Subcutaneous adipose tissue (tissue), 4 donors: ENCODE data around the gene HYAL2. TPM values are rescaled to one million over a fixed set of nuclear protein-coding genes. Genes with fewer than 3 reads are reported as not detected.

Experiments used
- total RNA-seq, 4 donors: library from RNA; depleted of rRNA; stranded (reverse); fragments of >200 nt; gene quantifications; one replicate each; pipeline ENCODE4 v1.1.0, GENCODE V29; 2016
- TF ChIP-seq, protein P1 (sequence below): fragments of 450-650 bp; IDR thresholded peaks from one replicate; pipeline ENCODE4 v1.5.1; 2016; ENCODE audit warnings: low read depth, mild to moderate bottlenecking, control low read depth, antibody characterized with exemption, moderate library complexity

HYAL2 gene
- total RNA-seq, 4 donors from 2014 or later = 54.4 to 207 (median 117) TPM

DNA sequence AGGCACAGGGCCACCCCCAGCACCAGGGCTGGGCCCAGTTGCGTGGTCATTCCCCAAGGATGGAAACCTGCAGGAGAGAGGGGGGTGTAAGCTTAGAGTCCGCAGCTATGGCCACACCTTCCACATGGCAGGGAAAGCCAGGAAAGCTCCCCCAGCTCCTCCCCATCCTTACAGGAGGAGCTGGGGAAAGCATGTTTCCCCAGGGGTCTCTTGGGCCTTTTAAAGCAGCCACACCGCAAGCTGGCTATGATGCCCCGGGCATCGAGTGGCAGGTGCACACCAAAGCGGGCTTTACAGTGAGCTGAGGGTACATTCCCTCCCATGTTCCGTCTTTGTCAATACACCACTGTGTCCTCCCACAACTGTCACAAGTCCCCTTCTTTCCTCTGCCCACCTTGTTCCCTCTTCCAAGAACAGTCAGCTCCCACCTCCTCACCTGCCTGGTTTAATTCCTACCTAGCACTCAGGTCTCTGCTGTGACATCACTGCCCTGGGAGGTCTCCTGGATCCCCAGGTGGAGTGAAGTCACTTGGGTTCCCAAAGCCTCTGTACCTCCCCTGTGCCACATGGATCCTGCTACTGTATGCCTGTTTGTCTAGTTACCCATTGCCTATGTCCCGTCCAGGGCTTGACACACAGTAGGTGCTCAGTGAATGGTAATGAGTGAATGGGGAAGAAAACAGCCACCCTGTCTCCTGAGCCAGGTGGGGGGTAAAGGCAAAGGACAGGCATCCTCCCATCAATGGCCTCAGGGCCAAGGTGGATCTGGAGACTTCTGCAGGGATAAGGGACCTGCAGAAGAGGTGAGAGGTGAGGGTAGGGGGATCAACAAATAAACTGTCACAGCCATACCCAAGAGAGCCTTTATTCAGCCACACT lies 26.8 kb downstream of the HYAL2 start:
- TF ChIP-seq, protein P1, sequence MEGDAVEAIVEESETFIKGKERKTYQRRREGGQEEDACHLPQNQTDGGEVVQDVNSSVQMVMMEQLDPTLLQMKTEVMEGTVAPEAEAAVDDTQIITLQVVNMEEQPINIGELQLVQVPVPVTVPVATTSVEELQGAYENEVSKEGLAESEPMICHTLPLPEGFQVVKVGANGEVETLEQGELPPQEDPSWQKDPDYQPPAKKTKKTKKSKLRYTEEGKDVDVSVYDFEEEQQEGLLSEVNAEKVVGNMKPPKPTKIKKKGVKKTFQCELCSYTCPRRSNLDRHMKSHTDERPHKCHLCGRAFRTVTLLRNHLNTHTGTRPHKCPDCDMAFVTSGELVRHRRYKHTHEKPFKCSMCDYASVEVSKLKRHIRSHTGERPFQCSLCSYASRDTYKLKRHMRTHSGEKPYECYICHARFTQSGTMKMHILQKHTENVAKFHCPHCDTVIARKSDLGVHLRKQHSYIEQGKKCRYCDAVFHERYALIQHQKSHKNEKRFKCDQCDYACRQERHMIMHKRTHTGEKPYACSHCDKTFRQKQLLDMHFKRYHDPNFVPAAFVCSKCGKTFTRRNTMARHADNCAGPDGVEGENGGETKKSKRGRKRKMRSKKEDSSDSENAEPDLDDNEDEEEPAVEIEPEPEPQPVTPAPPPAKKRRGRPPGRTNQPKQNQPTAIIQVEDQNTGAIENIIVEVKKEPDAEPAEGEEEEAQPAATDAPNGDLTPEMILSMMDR = no peak

DNA sequence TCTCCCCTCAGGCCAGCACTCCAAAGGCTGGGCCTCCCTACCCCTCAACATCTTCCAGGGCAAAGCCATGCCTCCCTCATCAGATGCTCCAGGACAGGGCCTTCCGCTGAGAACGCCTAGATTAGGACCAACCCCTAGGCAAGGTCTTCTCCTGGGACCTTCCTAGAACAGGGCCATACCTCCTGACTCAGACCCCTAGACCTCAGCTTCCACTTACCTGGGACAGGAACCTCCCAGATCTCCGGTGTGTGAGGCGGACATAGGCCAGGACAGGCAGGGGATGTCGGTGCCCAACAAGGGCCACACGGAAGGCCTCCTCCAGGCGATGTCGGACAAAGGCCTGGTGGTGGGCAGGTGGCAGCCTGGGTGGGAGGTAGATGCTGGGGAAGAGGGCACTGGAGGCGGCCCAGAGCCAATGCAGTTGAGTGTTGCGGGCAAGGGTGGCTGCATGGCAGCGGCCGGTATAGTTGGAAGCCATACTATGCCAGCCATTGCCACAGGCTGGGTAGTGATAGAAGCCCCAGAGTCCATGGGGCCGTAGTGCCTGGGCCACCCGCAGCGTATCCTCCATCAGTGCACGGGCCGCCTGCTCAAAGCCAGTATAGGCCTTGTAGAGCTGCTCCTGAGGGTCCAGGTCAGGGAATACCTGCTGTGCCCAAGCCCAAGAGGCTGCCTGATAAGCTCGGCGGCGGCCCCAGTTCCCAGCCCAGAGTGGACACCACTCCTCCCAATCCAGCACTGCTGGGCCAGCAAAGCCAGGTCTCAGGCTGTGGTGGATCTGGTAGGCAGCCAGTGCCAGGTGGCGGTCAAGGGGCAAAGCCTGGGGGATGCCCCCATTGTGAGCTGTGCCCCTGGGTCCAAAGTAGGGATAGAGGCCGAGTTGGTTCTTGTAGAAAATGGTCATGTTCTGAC lies 27.8 kb downstream of the HYAL2 start:
- TF ChIP-seq, protein P1 = no peak

DNA sequence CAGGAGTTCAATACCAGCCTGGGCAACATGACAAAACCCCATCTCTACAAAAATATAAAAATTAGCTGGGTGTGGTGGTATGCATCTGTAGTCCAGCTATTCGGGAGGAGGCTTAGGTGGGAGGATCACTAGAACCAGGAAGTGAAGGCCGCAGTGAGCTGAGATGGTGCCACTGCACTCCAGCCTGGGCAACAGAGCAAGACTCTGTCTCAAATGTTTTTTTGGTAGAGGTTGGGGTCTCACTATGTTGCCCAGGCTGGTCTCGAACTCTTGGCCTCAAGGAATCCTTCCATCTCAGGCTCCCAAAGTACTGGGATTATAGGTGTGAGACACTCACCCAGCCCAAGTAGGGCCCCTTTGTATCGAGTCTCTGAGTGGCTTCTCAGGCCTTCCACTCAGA lies 28.5 kb downstream of the HYAL2 start:
- TF ChIP-seq, protein P1 = no peak

DNA sequence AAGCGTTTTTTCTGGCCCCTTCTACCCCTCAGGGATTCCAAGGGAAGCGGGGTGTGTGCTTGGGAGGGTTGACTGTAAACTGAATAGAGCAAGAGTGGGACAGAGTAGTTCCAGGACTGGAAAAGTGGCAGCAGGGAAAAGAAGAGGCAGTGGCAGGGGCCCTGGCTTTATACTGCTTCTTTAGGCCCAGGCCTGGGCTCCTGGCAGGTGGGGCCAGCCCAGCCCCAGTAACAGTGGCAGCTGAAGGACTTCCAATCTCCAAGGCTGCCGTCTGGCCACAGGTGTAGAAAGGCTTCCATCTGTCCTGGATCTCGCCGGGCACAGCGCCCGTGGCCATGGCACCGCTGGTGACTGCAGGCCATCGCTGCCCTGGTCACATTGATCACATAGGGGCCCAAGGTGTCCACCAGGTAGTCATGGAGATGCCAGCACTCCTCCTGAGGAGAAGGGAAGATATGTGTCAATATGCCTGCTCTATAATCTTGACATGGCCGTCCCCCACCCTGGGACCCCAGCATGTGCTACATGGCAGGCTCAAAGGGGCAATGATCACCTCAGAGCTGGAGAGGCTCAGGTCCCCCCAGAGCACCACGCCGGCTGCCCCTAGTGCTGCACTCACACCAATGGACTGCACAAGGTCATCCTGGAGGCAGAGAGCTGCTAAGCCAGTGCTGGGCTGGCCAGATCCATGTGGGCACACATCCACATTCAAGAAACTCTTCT lies 29.3 kb downstream of the HYAL2 start:
- TF ChIP-seq, protein P1 = no peak

DNA sequence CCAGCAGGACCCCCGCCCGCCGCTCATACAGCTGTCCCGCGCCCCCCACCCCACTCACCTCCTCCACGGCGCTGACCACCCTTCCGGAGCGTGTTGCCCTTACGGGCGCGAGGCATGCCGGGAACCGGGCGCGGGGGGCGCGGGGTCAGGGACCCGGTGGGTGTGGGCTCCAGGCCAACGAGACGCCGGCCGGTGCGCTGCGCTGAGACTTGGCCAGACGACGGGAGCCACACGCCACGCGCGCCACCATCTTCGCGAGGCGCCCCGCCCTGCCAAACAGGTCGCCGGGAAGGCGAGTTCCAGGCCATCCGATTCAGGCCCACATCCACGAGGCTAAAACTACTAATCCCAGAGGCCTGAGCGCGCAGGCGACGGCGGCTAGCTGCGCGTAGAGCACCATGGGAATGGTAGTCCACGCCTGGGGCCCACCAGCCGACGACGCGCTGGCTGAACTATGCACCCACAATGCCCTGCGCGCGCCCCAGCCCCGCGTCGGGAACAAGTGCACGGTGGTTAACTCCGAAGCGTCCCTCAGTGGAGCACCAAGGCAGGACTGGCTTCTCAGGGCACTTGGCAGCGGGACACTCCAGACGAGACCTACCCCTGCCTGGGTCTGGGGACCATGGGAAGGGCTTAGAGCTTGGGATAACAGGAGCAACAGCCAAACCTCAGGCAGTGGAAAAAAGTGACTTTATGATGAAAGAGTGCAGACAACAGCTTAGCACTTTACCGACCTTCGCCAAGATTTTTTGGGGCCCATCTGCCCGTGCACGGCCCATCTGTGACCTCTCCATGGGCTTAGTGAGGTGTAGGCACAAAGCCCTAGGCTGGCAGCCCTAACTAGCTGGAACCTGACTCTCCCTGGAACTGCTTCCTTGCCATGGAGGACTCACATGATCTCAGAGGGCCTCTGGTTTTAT lies 30.1 kb downstream of the HYAL2 start, which contains the start of gene IFRD2:
IFRD2 (minus strand) TSS at position 271 of the 920 bp plus-strand sequence; CDS start at position 116, 155 bp downstream.
- TF ChIP-seq, protein P1 = no peak

DNA sequence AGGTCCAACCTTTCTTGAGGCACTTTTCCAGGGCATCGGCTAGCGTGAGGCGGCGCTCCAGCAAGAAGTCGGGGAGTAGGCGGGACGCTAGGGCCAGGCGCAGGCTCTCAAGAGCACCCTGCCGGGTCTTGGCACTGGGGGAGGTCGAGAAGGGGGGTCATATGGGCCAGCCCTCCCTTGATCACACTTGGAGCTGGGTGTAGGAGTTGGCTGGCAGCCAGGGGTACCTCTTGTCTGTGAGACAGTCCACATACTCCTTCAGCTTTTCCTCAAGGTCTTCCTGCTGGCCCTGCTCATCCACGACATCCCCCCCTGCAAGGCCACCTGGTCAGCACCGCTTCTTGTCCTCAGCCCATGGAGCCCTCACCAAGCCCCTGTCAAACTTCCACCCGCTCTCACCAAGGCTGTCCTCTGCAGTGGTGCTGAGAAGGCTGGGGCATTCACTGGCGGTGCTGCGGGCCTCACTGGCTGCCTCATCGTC lies 32.3 kb downstream of the HYAL2 start:
- TF ChIP-seq, protein P1 = no peak
